ENCODE results near the gene TIMM9. TPM values are rescaled to one million over a fixed set of nuclear protein-coding genes. Genes with fewer than 3 reads are reported as not detected.
"Not testable (repeated sequence)": the region's sequence is repeated elsewhere in the genome, so short reads cannot be mapped to it uniquely, and the experiment has no call there.

Gene TIMM9
- total RNA-seq, 1 donor from 2014 or later, result 15.5 TPM

DNA sequence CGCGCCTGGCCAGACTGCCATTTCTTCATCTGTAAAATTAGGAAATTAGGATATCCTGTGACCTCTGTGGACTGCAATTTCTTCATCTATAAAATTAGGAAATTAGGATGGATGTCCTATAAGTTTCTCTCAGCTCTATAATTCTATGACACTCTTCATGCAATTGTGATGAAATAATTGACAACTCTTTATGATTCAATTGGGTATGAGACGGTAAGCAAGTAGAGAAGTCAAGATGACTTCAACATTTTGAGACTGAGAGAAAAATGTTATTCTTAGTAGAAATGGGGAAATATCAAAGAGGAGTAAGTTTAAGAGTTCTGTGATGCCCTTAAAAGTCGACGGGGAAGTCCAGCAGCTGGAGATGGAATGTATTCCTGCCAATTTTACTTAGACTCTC, 12.1 kb upstream of the TIMM9 start:
- Histone ChIP-seq H3K4me3 (ENCODE audit: low read depth, low read length) (no peak overlapping the region), H3K36me3 (ENCODE audit: control insufficient read depth, insufficient read depth, low read length) (no peaks in the 10 kb centered on the region), H3K27me3 (ENCODE audit: control insufficient read depth, insufficient read depth, low read length) (no peaks in the 10 kb centered on the region)
- FAIRE-seq, result no peak
- no peak for DNase-seq (ENCODE audit: low read depth)
- TF ChIP-seq, protein P1, sequence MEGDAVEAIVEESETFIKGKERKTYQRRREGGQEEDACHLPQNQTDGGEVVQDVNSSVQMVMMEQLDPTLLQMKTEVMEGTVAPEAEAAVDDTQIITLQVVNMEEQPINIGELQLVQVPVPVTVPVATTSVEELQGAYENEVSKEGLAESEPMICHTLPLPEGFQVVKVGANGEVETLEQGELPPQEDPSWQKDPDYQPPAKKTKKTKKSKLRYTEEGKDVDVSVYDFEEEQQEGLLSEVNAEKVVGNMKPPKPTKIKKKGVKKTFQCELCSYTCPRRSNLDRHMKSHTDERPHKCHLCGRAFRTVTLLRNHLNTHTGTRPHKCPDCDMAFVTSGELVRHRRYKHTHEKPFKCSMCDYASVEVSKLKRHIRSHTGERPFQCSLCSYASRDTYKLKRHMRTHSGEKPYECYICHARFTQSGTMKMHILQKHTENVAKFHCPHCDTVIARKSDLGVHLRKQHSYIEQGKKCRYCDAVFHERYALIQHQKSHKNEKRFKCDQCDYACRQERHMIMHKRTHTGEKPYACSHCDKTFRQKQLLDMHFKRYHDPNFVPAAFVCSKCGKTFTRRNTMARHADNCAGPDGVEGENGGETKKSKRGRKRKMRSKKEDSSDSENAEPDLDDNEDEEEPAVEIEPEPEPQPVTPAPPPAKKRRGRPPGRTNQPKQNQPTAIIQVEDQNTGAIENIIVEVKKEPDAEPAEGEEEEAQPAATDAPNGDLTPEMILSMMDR (IDR thresholded peaks at IDR 0.05; ENCODE audit: insufficient read depth, low read length, severe bottlenecking), result no peak

DNA sequence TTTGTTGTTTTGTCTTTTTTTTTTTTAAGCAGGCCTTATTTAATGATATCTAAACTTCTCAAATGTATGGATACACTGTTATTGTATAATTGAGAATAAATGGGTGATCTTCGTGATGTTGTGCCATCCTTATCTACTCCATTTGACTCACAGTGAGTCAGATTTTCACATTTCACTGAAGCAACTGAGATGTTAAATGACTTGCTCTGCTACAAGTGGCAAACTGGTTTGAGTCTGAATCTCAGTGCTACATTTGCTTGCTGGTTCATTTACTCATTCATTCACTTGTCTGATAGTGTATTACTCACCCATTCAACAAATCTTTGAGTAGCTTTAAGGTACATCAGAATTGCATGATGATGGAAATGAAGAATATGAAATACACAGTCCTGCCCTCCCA, 2.8 kb upstream of the TIMM9 start:
- no peaks in the 10 kb centered on the region for H3K27me3 ChIP-seq (ENCODE audit: control insufficient read depth, insufficient read depth, low read length)
- FAIRE-seq (no peak), DNase-seq (ENCODE audit: low read depth) (peak; percentile 94)
- H3K36me3 ChIP-seq (ENCODE audit: control insufficient read depth, insufficient read depth, low read length), result no peaks in the 10 kb centered on the region
- H3K4me3 ChIP-seq (ENCODE audit: low read depth, low read length), result no peak overlapping the region
- TF ChIP-seq, protein P1 (IDR thresholded peaks at IDR 0.05; ENCODE audit: insufficient read depth, low read length, severe bottlenecking), result no peak

DNA sequence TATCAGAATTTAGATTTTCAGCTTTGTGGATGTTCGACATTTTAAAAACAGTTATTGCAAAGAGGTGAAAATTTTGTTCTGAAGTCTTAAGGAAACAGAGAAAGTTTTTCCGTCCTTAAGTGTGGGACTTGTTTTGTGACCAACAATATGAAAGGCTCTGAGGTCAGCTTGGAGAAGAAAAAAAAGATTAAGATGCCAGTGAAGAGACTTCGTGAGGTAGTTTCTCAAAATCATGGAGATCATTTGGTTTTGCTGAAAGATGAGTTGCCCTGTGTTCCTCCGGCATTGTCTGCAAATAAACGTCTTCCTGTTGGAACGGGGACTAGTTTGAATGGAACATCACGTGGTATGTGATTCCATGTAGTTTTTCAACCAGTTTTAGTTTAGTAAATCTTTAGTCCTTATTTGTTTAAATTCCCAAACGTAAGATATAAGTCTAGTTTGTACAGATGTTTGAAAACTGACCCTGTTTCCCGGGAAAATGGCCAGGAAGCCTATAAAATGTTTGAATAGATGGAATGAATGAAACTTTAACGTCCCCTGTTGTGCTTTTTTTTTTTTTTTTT, 870 bp upstream of the TIMM9 start:
- TF ChIP-seq, protein P1 (IDR thresholded peaks at IDR 0.05; ENCODE audit: insufficient read depth, low read length, severe bottlenecking), result no peak
- H3K36me3 ChIP-seq (ENCODE audit: control insufficient read depth, insufficient read depth, low read length), result peaks cover 3% of the 10 kb centered on the region
- DNase-seq (ENCODE audit: low read depth) (peak; percentile 63), FAIRE-seq (no peak)
- peak overlapping the region; percentile 69 for H3K4me3 ChIP-seq (ENCODE audit: low read depth, low read length)
- H3K27me3 ChIP-seq (ENCODE audit: control insufficient read depth, insufficient read depth, low read length), result no peaks in the 10 kb centered on the region

DNA sequence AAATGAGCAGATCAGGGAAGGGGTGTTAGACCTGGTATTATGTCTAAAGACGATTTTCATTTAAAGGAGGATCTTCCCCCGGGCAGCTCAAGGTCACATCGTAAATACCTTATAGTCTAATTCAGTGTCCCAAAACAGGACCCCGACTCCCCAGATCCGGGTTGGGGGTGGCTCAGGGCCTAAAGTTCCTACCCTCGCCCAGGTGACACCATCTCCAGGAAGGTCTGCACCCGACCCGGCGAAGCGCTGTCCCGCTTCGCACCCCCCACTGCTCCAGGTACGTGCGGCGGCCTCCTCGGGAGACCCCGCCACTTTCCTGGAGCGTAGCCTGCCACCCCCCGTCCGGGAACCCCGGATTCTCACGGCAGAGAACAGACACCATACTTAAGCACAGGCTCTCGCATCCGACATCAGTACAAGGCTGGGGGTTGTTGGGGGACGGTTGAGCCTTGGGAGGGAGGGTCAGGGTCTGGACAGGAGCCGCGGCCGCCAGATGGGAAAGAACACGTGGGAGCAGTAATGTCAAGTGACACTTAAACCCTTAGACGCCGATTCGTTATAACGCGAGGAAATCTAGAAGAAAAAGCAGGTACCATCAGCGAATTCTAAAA, 556 bp downstream of the TIMM9 start:
- peak; percentile 1 for DNase-seq (ENCODE audit: low read depth)

DNA sequence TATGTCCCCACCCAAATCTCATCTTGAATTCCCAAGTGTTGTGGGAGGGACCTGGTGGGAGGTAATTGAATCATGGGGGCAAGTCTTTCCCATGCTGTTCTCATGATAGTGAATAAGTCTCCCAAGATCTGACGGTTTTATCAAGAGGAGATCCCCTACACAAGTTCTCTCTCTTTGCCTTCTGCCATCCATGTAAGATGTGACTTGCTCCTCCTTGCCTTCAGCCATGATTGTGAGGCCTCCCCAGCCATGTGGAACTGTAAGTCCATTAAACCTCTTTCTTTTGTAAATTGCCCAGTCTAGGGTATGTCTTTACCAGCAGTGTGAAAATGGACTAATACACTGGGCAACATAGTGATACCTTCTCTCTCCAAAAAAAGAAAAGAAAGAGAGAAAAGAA, 10.4 kb downstream of the TIMM9 start:
- not testable (repeated sequence) for DNase-seq (ENCODE audit: low read depth); H3K27me3 ChIP-seq (ENCODE audit: control insufficient read depth, insufficient read depth, low read length); H3K36me3 ChIP-seq (ENCODE audit: control insufficient read depth, insufficient read depth, low read length); H3K4me3 ChIP-seq (ENCODE audit: low read depth, low read length); FAIRE-seq

More for the DNA sequence above, 556 bp downstream of the TIMM9 start:
- Histone ChIP-seq H3K36me3 (ENCODE audit: control insufficient read depth, insufficient read depth, low read length) (peaks cover 3% of the 10 kb centered on the region), H3K4me3 (ENCODE audit: low read depth, low read length) (peak overlapping the region; percentile 69), H3K27me3 (ENCODE audit: control insufficient read depth, insufficient read depth, low read length) (no peaks in the 10 kb centered on the region)
- no peak for FAIRE-seq
- TF ChIP-seq, protein P1 (IDR thresholded peaks at IDR 0.05; ENCODE audit: insufficient read depth, low read length, severe bottlenecking), result no peak

DNA sequence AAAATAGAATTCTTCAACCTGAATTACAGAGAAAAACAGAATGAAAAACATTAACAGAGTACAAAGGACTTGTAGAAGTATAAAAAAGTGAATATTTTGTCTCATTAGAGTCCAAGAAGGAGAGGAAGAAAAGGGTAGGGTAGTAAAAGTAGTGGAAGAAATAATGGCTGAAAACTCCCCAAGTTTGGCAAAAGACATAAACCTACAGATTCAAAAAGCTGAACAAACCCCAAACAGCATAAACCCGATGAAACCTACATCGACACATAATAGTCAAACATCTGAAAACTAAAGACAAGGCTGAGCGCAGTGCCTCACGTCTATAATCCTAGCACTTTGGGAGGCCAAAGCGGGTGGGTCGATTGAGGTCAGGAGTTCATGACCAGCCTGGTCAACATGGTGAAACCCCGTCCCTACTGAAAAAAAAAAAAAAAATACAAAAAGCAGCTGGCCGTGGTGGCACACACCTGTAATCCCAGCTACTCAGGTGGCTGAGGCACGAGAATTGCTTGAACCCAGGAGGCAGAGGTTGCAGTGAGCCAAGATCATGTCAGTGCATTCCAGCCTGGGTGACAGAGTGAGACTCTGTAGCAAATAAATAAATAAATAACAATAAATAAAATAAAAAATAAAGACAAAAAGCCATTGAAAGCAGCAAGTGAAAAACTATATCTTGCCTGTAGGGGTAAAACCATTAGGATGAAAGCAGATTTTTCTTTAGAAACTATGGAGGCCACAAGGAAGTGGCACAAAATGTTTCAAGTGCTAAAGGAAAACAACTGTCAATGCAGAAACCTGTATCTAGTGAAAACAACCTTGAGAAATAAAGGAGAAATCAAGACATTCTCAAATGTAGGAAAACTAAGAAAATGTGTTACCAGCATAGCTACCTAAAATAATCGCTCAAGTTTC, 11.4 kb downstream of the TIMM9 start:
- FAIRE-seq (no peak), DNase-seq (ENCODE audit: low read depth) (no peak)
- no peak overlapping the region for H3K4me3 ChIP-seq (ENCODE audit: low read depth, low read length)
- H3K36me3 ChIP-seq (ENCODE audit: control insufficient read depth, insufficient read depth, low read length), result peaks cover 3% of the 10 kb centered on the region
- H3K27me3 ChIP-seq (ENCODE audit: control insufficient read depth, insufficient read depth, low read length), result no peaks in the 10 kb centered on the region
- TF ChIP-seq, protein P1 (IDR thresholded peaks at IDR 0.05; ENCODE audit: insufficient read depth, low read length, severe bottlenecking), result no peak
